BE2C (cell line): ENCODE results near the gene SYTL4.

Source experiments
- DNase-seq: peaks from one replicate; pipeline ENCODE4 v3.0.0-alpha.2; 2020
- H3K27me3 ChIP-seq: fragments of 250-450 bp; sonication (Bioruptor Pico); 2 replicates; pipeline ENCODE4 v1.5.1; 2020; ENCODE audit warnings: mild to moderate bottlenecking
- H3K36me3 ChIP-seq: fragments of 250-450 bp; sonication (Bioruptor Pico); 2 replicates; pipeline ENCODE4 v1.5.1; 2020; ENCODE audit warnings: mild to moderate bottlenecking
- H3K4me1 ChIP-seq: fragments of 250-450 bp; sonication (Bioruptor Pico); 2 replicates; pipeline ENCODE4 v1.5.1; 2020
- H3K4me3 ChIP-seq: 2 replicates; pipeline ENCODE4 v1.5.1; 2011; ENCODE audit warnings: low read depth, low read length
- H3K9me3 ChIP-seq: fragments of 250-450 bp; sonication (Bioruptor Pico); 2 replicates; pipeline ENCODE4 v1.5.1; 2020
- CTCF ChIP-seq: IDR thresholded peaks from 2 replicates; pipeline ENCODE4 v1.5.1; 2012; ENCODE audit warnings: mild to moderate bottlenecking, low read depth, low read length

SYTL4 gene

GRCh38 chrX:100648458-100649417 is 83.2 kb downstream of the SYTL4 start:
- DNase-seq = no peak
- no peaks in the 10 kb centered on the region for H3K27me3 ChIP-seq
- TF ChIP-seq CTCF = no peak
- no peaks in the 10 kb centered on the region for H3K9me3 ChIP-seq
- no peak overlapping the region for H3K4me3 ChIP-seq
- H3K4me1 ChIP-seq = no peaks in the 10 kb centered on the region
- H3K36me3 ChIP-seq = no peaks in the 10 kb centered on the region

- Histone ChIP-seq H3K36me3 (no peaks in the 10 kb centered on the region), H3K4me1 (no peaks in the 10 kb centered on the region), H3K9me3 (no peaks in the 10 kb centered on the region), H3K4me3 (no peak overlapping the region), H3K27me3 (no peaks in the 10 kb centered on the region)
- no peak for TF ChIP-seq CTCF
- no peak for DNase-seq
Observed at GRCh38 chrX:100647739-100648138, 84.2 kb downstream of the SYTL4 start.

- Histone ChIP-seq H3K4me1 (no peaks in the 10 kb centered on the region), H3K27me3 (no peaks in the 10 kb centered on the region), H3K4me3 (no peak overlapping the region), H3K9me3 (no peaks in the 10 kb centered on the region), H3K36me3 (no peaks in the 10 kb centered on the region)
- TF ChIP-seq CTCF = no peak
- no peak for DNase-seq
Observed at GRCh38 chrX:100647095-100647494, 84.8 kb downstream of the SYTL4 start.

GRCh38 chrX:100645106-100645505 is 86.8 kb downstream of the SYTL4 start:
- no peaks in the 10 kb centered on the region for H3K27me3 ChIP-seq
- H3K4me1 ChIP-seq = no peaks in the 10 kb centered on the region
- H3K9me3 ChIP-seq = no peaks in the 10 kb centered on the region
- TF ChIP-seq CTCF = no peak
- H3K36me3 ChIP-seq = no peaks in the 10 kb centered on the region
- no peak overlapping the region for H3K4me3 ChIP-seq
- DNase-seq = no peak

- no peaks in the 10 kb centered on the region for H3K27me3 ChIP-seq
- no peak within 1 kb of the TSS for H3K4me3 ChIP-seq
- H3K4me1 ChIP-seq = no peaks in the 10 kb centered on the region
- H3K36me3 ChIP-seq = no peaks in the 10 kb centered on the region
- no peak for TF ChIP-seq CTCF
- no peak for DNase-seq
- no peaks in the 10 kb centered on the region for H3K9me3 ChIP-seq
Observed at GRCh38 chrX:100643956-100644860, 87.7 kb downstream of the SYTL4 start, which contains the start of gene SRPX2. TSS of gene SRPX2 (plus strand) at chrX:100644199. CDS start at chrX:100646323, 2,124 bp downstream.
